ENCODE data around the gene SNAP91. TPM values are rescaled to one million over a fixed set of nuclear protein-coding genes. Genes with fewer than 3 reads are reported as not detected.

Gene SNAP91
- total RNA-seq, 1 donor from 2014 or later, result not detected

DNA sequence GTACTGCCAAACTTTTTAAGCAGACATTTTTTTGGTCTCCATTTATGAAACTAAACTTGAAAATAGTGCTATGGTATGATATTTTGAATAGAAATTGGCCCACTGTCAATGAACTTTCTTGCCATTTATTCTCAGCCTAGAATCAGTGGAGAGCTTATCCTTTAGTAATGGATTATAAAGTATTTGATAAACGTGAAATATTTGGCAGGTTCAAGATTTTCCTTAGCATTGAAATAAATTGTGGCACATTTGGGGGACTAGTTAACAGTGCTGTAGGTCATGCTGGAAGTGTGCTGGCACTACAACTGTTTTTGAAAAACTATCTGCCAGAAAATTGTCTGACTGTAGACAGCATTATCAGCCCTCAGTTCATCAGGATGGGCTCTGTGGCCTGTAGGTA is 194.4 kb downstream of the SNAP91 start:
- no peak overlapping the region for H3K27ac ChIP-seq
- TF ChIP-seq CTCF (IDR thresholded peaks at IDR 0.05), result no peak
- no peaks in the 10 kb centered on the region for H3K36me3 ChIP-seq
- peaks cover 7% of the 10 kb centered on the region for H3K4me1 ChIP-seq
- no peak overlapping the region for H3K4me3 ChIP-seq
- no peak for ATAC-seq
- H3K27me3 ChIP-seq, result peaks cover 6% of the 10 kb centered on the region
- no peaks in the 10 kb centered on the region for H3K9me3 ChIP-seq
- intact Hi-C loops (cut with DNase I), result loop anchor here (5.0 to 10.0 kb wide), 2 partner anchors 92 to 290 kb away; no protein-coding TSS in a partner anchor
- no peak for DNase-seq

- DNase-seq (peak; percentile 80), ATAC-seq (peak; percentile 90)
- H3K4me1 ChIP-seq, result peaks cover 7% of the 10 kb centered on the region
- intact Hi-C loops (cut with DNase I), result loop anchor here (5.0 to 10.0 kb wide), 2 partner anchors 90 to 287 kb away; no protein-coding TSS in a partner anchor
- H3K27me3 ChIP-seq, result peaks cover 6% of the 10 kb centered on the region
- H3K4me3 ChIP-seq, result peak within 1 kb of the TSS; percentile 44
- peak; percentile 72 for TF ChIP-seq CTCF (IDR thresholded peaks at IDR 0.05)
- no peaks in the 10 kb centered on the region for H3K9me3 ChIP-seq
- H3K36me3 ChIP-seq, result no peaks in the 10 kb centered on the region
- peak within 1 kb of the TSS; percentile 27 for H3K27ac ChIP-seq
These were observed 196.8 kb downstream of the SNAP91 start, which contains the start of gene PRSS35 for GRCh38 chr6:83511901-83512681. TSS of gene PRSS35 (plus strand) at chr6:83512534. CDS start at chr6:83523442, 10,908 bp downstream.

GRCh38 chr6:83511266-83511665 is 197.6 kb downstream of the SNAP91 start:
- Histone ChIP-seq H3K27ac (no peak overlapping the region), H3K9me3 (no peaks in the 10 kb centered on the region), H3K36me3 (no peaks in the 10 kb centered on the region), H3K27me3 (peaks cover 6% of the 10 kb centered on the region), H3K4me1 (peaks cover 7% of the 10 kb centered on the region), H3K4me3 (no peak overlapping the region)
- TF ChIP-seq CTCF (IDR thresholded peaks at IDR 0.05), result no peak
- DNase-seq (no peak), ATAC-seq (no peak)
- intact Hi-C loops (cut with DNase I), result loop anchor here (5.0 to 10.0 kb wide), 2 partner anchors 89 to 286 kb away; no protein-coding TSS in a partner anchor

DNA sequence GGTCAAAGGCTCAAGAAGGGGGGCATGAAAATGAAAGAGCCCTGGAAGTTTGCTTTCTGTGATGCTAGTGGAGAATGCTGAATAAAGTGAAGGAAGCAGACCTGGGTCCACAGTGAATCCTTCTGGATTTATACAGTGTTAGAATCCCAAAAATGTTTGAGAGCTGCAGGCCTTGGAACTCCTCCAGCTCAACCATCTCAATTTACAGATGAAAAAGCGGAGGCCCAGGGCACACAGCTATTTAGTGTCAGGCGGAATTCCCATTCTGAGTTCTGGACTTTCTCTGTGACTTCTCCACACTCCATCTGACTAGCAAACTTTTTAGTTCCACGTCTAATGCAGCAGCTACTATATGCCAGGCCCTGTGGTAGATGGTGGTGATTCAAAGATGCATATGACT is 198.1 kb downstream of the SNAP91 start:
- DNase-seq (no peak), ATAC-seq (no peak)
- no peak for TF ChIP-seq CTCF (IDR thresholded peaks at IDR 0.05)
- no peaks in the 10 kb centered on the region for H3K36me3 ChIP-seq
- peaks cover 6% of the 10 kb centered on the region for H3K27me3 ChIP-seq
- no peaks in the 10 kb centered on the region for H3K9me3 ChIP-seq
- H3K4me3 ChIP-seq, result no peak overlapping the region
- intact Hi-C loops (cut with DNase I), result loop anchor here (5.0 to 10.0 kb wide), 2 partner anchors 88 to 286 kb away; no protein-coding TSS in a partner anchor
- peaks cover 7% of the 10 kb centered on the region for H3K4me1 ChIP-seq
- H3K27ac ChIP-seq, result no peak overlapping the region

GRCh38 chr6:83509441-83509840 is 199.5 kb downstream of the SNAP91 start:
- peaks cover 6% of the 10 kb centered on the region for H3K27me3 ChIP-seq
- no peaks in the 10 kb centered on the region for H3K9me3 ChIP-seq
- ATAC-seq (no peak), DNase-seq (no peak)
- no peak overlapping the region for H3K27ac ChIP-seq
- no peak for TF ChIP-seq CTCF (IDR thresholded peaks at IDR 0.05)
- peaks cover 7% of the 10 kb centered on the region for H3K4me1 ChIP-seq
- no peak overlapping the region for H3K4me3 ChIP-seq
- no peaks in the 10 kb centered on the region for H3K36me3 ChIP-seq
- intact Hi-C loops (cut with DNase I), result no loop called here
